H9 (cell line): ENCODE data around the gene MAPK6. TPM values are rescaled to one million over a fixed set of nuclear protein-coding genes. Genes with fewer than 3 reads are reported as not detected.

Experiments used
- DNase-seq: peaks from one replicate; pipeline ENCODE4 v3.0.0-alpha.2; 2017
- H2AFZ ChIP-seq: one replicate; pipeline ENCODE4 v1.6.1; 2013; ENCODE audit warnings: mild to moderate bottlenecking, low read length, control low read depth, moderate library complexity
- H2AK5ac ChIP-seq: 2 replicates; pipeline ENCODE4 v1.6.1; 2013; ENCODE audit warnings: low read length, control low read depth, mixed read lengths; ENCODE audit not compliant: insufficient read length
- H2BK120ac ChIP-seq: one replicate; pipeline ENCODE4 v1.6.1; 2013; ENCODE audit warnings: low read depth, mild to moderate bottlenecking, low read length, control low read depth, inconsistent platforms; ENCODE audit not compliant: poor library complexity, severe bottlenecking
- H2BK12ac ChIP-seq: 2 replicates; pipeline ENCODE4 v1.6.1; 2013; ENCODE audit warnings: low read length, control low read depth, mixed read lengths, low read depth; ENCODE audit not compliant: insufficient read length
- H2BK15ac ChIP-seq: 2 replicates; pipeline ENCODE4 v1.6.1; 2013; ENCODE audit warnings: low read depth, low read length, control low read depth
- H2BK20ac ChIP-seq: one replicate; pipeline ENCODE4 v1.6.1; 2013; ENCODE audit warnings: low read depth, mild to moderate bottlenecking, low read length, control low read depth, inconsistent platforms; ENCODE audit not compliant: poor library complexity, severe bottlenecking
- H2BK5ac ChIP-seq: 2 replicates; pipeline ENCODE4 v1.6.1; 2013; ENCODE audit warnings: low read length, control low read depth, mixed read lengths; ENCODE audit not compliant: insufficient read length
- H3K14ac ChIP-seq: 2 replicates; pipeline ENCODE4 v1.6.1; 2013; ENCODE audit warnings: low read length, control low read depth; ENCODE audit not compliant: insufficient read depth
- H3K18ac ChIP-seq: 2 replicates; pipeline ENCODE4 v1.6.1; 2013; ENCODE audit warnings: low read depth, mild to moderate bottlenecking, mixed read lengths, low read length, control low read depth; ENCODE audit not compliant: insufficient read length
- H3K23ac ChIP-seq: 2 replicates; pipeline ENCODE4 v1.6.1; 2013; ENCODE audit warnings: low read length, control low read depth, mixed read lengths, low read depth; ENCODE audit not compliant: insufficient read length
- H3K23me2 ChIP-seq: 2 replicates; pipeline ENCODE4 v1.6.1; 2013; ENCODE audit warnings: low read depth, mild to moderate bottlenecking, mixed read lengths, low read length, control low read depth; ENCODE audit not compliant: insufficient read length, poor library complexity, severe bottlenecking
- H3K27ac ChIP-seq: 2 replicates; pipeline ENCODE4 v1.5.1; 2013; ENCODE audit warnings: low read length, control low read depth, mixed read lengths, low read depth; ENCODE audit not compliant: insufficient read length
- H3K27me3 ChIP-seq: 2 replicates; pipeline ENCODE4 v1.6.1; 2013; ENCODE audit warnings: low read length, control low read depth, inconsistent platforms; ENCODE audit not compliant: insufficient read depth
- H3K4ac ChIP-seq: 2 replicates; pipeline ENCODE4 v1.6.1; 2013; ENCODE audit warnings: low read depth, mild to moderate bottlenecking, control low read depth, inconsistent platforms, low read length, moderate library complexity
- H3K4me1 ChIP-seq: 2 replicates; pipeline ENCODE4 v1.6.1; 2013; ENCODE audit warnings: low read length, control low read depth, inconsistent platforms; ENCODE audit not compliant: insufficient read depth
- H3K4me2 ChIP-seq: 2 replicates; pipeline ENCODE4 v1.6.1; 2013; ENCODE audit warnings: low read length, control low read depth, mixed read lengths; ENCODE audit not compliant: insufficient read length, insufficient read depth
- H3K56ac ChIP-seq: 2 replicates; pipeline ENCODE4 v1.6.1; 2013; ENCODE audit warnings: low read depth, mild to moderate bottlenecking, mixed read lengths, low read length, control low read depth; ENCODE audit not compliant: insufficient read length
- H3K79me1 ChIP-seq: 2 replicates; pipeline ENCODE4 v1.6.1; 2013; ENCODE audit warnings: low read depth, mild to moderate bottlenecking, moderate library complexity, low read length, control low read depth, inconsistent platforms; ENCODE audit not compliant: insufficient read depth, poor library complexity, severe bottlenecking
- H3K79me2 ChIP-seq: 2 replicates; pipeline ENCODE4 v1.6.1; 2013; ENCODE audit warnings: low read length, control low read depth, inconsistent platforms; ENCODE audit not compliant: insufficient read depth
- H3K9ac ChIP-seq: 2 replicates; pipeline ENCODE4 v1.6.1; 2013; ENCODE audit warnings: low read length, control low read depth, mixed read lengths; ENCODE audit not compliant: insufficient read length; ENCODE audit errors: extremely low read depth
- H3K9me3 ChIP-seq: one replicate; pipeline ENCODE4 v1.6.1; 2013; ENCODE audit warnings: low read depth, low read length, inconsistent platforms; ENCODE audit not compliant: control insufficient read depth
- H3T11ph ChIP-seq: one replicate; pipeline ENCODE4 v1.6.1; 2013; ENCODE audit warnings: mild to moderate bottlenecking, low read length, control low read depth, inconsistent platforms
- H4K20me1 ChIP-seq: one replicate; pipeline ENCODE4 v1.6.1; 2013; ENCODE audit not compliant: control insufficient read depth, insufficient read length, insufficient read depth
- H4K5ac ChIP-seq: 2 replicates; pipeline ENCODE4 v1.6.1; 2013; ENCODE audit warnings: low read depth, mild to moderate bottlenecking, mixed read lengths, low read length, control low read depth; ENCODE audit not compliant: insufficient read length
- H4K8ac ChIP-seq: replicated peaks from 2 replicates; pipeline ENCODE4 v1.6.1; 2013; ENCODE audit warnings: low read length, control low read depth, mixed read lengths, low read depth; ENCODE audit not compliant: insufficient read length
- H4K91ac ChIP-seq: 2 replicates; pipeline ENCODE4 v1.6.1; 2013; ENCODE audit warnings: low read depth, mild to moderate bottlenecking, moderate library complexity, mixed read lengths, low read length, control low read depth; ENCODE audit not compliant: insufficient read length
- H3K27ac Mint-ChIP-seq, 3 experiments: 2 replicates in 2 of 3; 3 replicates in 1 of 3; pipeline ENCODE4 v1.8.0; 2020 to 2021; ENCODE audit warnings: mixed read lengths in 3 of 3, mild to moderate bottlenecking in 1 of 3, moderate library complexity in 1 of 3
- H3K27me3 Mint-ChIP-seq: 2 replicates; pipeline ENCODE4 v1.8.0; 2021; ENCODE audit warnings: low read depth, mild to moderate bottlenecking, moderate library complexity, mixed read lengths
- H3K36me3 Mint-ChIP-seq, 3 experiments: 2 replicates in 2 of 3; 3 replicates in 1 of 3; pipeline ENCODE4 v1.8.0; 2020 to 2021; ENCODE audit warnings: low read depth in 3 of 3, mixed read lengths in 3 of 3; ENCODE audit not compliant: insufficient read depth in 1 of 3
- H3K4me1 Mint-ChIP-seq, 2 experiments: 2 replicates each; pipeline ENCODE4 v1.8.0; 2020; ENCODE audit warnings: mixed read lengths in 2 of 2
- H3K4me3 Mint-ChIP-seq, 2 experiments: 2 replicates in 1 of 2; 3 replicates in 1 of 2; pipeline ENCODE4 v1.8.0; 2020 to 2021; ENCODE audit warnings: mild to moderate bottlenecking in 2 of 2, mixed read lengths in 2 of 2, moderate library complexity in 1 of 2
- H3K9me3 Mint-ChIP-seq, 2 experiments: 2 replicates in 1 of 2; 3 replicates in 1 of 2; pipeline ENCODE4 v1.8.0; 2020; ENCODE audit warnings: mild to moderate bottlenecking in 2 of 2, mixed read lengths in 2 of 2, moderate library complexity in 1 of 2
- WGBS: extraction: QIAGEN DNeasy Blood & Tissue Kit; methylation state at CpG from one replicate; pipeline ENCODE4 v1.1.7; 2013; ENCODE audit warnings: missing lambda C conversion rate, low lambda C conversion rate, mixed read lengths; ENCODE audit not compliant: insufficient read length; ENCODE audit errors: extremely low coverage; 5-methylcytosine and 5-hydroxymethylcytosine counted together
- total RNA-seq: library from RNA; stranded (reverse); gene quantifications from 2 replicates; pipeline ENCODE4 v1.2.1, GENCODE V29; 2021
- TF ChIP-seq, protein P1 (sequence below): fragments of 200-600 bp; sonication (generic); conservative IDR thresholded peaks from 3 replicates; pipeline ENCODE4 v1.8.0; 2021; ENCODE audit warnings: antibody characterized with exemption, mild to moderate bottlenecking

MAPK6 gene
- total RNA-seq, 1 experiment from 2014 or later: 88.6 TPM

DNA sequence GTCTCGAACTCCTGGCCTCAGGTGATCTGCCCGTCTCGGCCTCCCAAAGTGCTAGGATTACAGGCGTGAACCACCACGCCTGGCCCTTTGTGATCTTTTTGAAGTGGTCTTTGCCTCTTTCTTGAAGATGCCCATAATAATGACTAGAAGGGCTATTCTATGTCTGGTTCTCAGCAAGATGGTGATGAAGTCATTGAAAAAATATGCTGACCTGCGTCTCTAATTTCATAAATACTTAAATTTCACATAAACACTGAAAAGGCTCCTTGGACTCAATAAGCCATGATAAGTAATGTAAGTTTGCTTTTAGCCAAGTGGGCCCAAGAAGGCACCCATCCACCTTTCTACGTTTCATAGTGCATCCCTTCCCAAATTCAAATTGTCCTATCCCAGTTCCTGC is 775 bp upstream of the MAPK6 start:
- H3K9ac ChIP-seq: no peak overlapping the region
- no peak overlapping the region for H4K5ac ChIP-seq
- no peak overlapping the region for H2BK20ac ChIP-seq
- Mint-ChIP-seq H3K4me3 (peak overlapping the region; percentile 91 to 94), H3K9me3 (peaks cover 4 to 5% of the 10 kb centered on the region in 2 experiments; a peak in 2 of 5 replicates), H3K36me3 (peaks cover 0 to 10% (median 0%) of the 10 kb centered on the region in 3 experiments; a peak in 4 of 7 replicates), H3K27me3 (peaks cover 1% of the 10 kb centered on the region; the same call in 1 of the 2 replicates), H3K27ac (peak overlapping the region in 2 of 3 experiments; percentile 93 to 99; a peak in 5 of 7 replicates), H3K4me1 (peaks cover 34 to 46% of the 10 kb centered on the region in 2 experiments)
- H4K91ac ChIP-seq: no peak overlapping the region
- no peak overlapping the region for H3T11ph ChIP-seq
- H4K8ac ChIP-seq: no peak overlapping the region
- no peaks in the 10 kb centered on the region for H3K79me1 ChIP-seq
- WGBS: no CpG with 5 or more reads among the region's 7 CpGs
- no peaks in the 10 kb centered on the region; the same call in 1 of the 2 replicates for H3K4me1 ChIP-seq
- H2BK12ac ChIP-seq: no peak overlapping the region
- H3K27me3 ChIP-seq: no peaks in the 10 kb centered on the region
- no peak overlapping the region for H3K4ac ChIP-seq
- H3K79me2 ChIP-seq: peaks cover 18% of the 10 kb centered on the region; the same call in 1 of the 2 replicates
- no peak overlapping the region for H2BK5ac ChIP-seq
- no peak overlapping the region for H2AFZ ChIP-seq
- no peak overlapping the region for H2BK120ac ChIP-seq
- H3K23me2 ChIP-seq: peaks cover 6% of the 10 kb centered on the region
- no peak for DNase-seq
- H3K18ac ChIP-seq: no peak overlapping the region
- H3K9me3 ChIP-seq: no peaks in the 10 kb centered on the region
- no peaks in the 10 kb centered on the region for H4K20me1 ChIP-seq
- no peak overlapping the region; the same call in 1 of the 2 replicates for H3K14ac ChIP-seq
- H3K27ac ChIP-seq: no peak overlapping the region
- H3K4me2 ChIP-seq: peak overlapping the region; percentile 24
- no peak overlapping the region for H2BK15ac ChIP-seq
- no peak overlapping the region for H3K23ac ChIP-seq
- no peak overlapping the region for H3K56ac ChIP-seq
- TF ChIP-seq, protein P1, sequence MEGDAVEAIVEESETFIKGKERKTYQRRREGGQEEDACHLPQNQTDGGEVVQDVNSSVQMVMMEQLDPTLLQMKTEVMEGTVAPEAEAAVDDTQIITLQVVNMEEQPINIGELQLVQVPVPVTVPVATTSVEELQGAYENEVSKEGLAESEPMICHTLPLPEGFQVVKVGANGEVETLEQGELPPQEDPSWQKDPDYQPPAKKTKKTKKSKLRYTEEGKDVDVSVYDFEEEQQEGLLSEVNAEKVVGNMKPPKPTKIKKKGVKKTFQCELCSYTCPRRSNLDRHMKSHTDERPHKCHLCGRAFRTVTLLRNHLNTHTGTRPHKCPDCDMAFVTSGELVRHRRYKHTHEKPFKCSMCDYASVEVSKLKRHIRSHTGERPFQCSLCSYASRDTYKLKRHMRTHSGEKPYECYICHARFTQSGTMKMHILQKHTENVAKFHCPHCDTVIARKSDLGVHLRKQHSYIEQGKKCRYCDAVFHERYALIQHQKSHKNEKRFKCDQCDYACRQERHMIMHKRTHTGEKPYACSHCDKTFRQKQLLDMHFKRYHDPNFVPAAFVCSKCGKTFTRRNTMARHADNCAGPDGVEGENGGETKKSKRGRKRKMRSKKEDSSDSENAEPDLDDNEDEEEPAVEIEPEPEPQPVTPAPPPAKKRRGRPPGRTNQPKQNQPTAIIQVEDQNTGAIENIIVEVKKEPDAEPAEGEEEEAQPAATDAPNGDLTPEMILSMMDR: no peak
- no peak overlapping the region for H2AK5ac ChIP-seq
